ENCODE results near the gene PLIN4.

GRCh38 chr19:4567584-4568071, 49.3 kb upstream of the PLIN4 start:
- TF ChIP-seq CTCF (IDR thresholded peaks at IDR 0.05) (peak; percentile 97), ZFX (IDR thresholded peaks at IDR 0.05; ENCODE audit: borderline replicate concordance) (no peak)

All from 22Rv1 (cell line).